Brain pericyte (primary cell): ENCODE data around the gene TMEM156.

Source experiments
- DNase-seq: peaks from one replicate; pipeline ENCODE4 v3.0.0-alpha.2; 2012; ENCODE audit warnings: low read depth, low spot score

The TMEM156 gene, protein sequence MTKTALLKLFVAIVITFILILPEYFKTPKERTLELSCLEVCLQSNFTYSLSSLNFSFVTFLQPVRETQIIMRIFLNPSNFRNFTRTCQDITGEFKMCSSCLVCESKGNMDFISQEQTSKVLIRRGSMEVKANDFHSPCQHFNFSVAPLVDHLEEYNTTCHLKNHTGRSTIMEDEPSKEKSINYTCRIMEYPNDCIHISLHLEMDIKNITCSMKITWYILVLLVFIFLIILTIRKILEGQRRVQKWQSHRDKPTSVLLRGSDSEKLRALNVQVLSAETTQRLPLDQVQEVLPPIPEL

DNA sequence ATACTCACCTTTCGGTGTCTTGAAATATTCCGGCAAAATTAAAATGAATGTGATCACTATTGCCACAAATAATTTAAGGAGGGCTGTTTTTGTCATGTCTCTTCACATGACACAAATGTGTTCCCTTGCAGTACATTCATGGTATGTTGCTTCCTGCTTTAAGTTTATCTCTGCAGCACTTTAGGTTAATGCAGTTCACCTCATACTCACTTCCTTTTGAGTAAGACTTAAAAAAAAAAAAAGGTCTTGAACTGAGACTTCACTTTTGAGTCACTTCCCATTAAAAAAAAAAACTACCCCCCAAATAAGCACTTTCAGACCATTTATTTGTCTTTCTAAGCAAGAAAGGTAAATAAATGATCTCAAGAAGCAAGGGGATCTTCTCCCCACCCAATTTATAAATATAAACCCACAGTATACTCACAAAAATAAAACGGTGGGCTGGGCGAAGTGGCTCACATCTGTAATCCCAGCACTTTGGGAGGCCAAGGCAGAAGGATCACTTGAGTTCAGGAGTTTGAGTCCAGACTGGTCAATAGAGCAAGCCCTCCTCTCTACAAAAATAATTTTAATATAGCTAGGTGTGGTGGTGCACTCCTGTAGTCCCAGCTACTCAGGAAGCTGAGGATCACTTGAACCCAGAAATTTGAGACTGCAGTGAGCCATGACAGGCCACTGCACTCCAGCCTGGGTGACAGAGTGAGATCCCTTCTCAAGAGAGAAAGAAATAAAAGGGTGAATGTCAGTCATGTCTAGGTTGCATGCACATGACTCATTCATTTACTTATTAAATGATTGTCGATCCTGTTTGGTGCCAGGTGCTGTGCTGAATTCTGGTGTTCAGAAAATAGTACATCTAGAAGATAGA, at the start of gene TMEM156:
Gene TMEM156, minus strand, starts transcription at position 192 of the 868 bp plus-strand sequence. Its CDS starts 96 bp downstream, at position 96.
- DNase-seq = no peak

DNA sequence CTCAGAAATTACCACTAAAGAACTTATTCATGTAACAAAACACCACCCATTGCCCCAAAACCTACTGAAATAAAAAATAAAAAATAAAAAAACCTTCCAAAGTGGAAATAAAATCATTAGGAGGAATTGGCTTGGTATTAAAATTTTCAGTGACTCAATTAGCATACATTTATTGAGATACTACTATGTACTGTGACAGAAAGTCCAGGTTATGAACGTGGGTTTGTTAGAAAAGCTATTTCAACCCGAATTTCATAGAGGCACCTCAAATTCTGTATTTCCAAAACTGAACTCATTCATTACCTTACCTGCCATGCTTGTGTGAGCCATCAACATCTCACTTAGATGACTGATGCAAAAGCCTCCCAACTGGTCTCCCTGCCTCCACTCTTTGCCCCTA, 46.6 kb upstream of the TMEM156 start:
- DNase-seq = no peak

DNA sequence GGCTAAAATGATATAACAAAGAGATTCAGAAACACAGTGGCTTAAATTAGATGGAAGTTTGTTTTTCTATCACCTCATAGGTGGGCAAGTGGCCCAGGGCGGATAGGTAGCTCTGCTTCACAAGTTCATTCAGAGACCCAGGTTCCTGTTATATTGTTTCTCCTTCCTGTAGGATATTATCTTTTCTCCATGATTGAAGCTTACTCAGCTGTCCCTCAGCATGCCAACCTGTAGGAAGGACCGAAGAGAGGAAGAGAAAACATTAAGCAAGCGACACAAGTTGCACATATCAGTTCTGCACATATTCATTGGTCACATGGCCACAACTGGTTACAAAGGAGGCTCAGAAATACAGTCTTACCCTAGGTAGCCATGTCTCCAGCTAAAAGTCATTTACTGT, 36.7 kb upstream of the TMEM156 start:
- no peak for DNase-seq

DNA sequence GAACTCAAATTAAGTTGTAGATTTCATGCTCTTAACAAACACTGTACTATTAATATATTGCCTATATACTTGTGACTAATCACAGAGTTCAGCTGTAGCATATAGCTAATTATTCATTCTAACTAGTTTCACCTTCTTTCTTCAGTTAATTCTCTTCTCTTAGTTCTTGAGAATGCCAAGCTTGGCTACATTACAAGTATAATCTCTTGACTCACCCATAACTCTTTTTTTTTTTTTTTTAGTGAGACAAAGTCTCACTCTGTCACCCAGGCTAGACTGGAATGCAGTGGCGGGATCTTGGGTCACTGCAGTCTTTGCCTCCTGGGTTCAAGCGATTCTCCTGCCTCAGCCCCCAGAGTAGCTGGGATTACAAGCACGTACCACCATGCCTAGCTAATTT, 35.2 kb upstream of the TMEM156 start:
- DNase-seq = no peak

DNA sequence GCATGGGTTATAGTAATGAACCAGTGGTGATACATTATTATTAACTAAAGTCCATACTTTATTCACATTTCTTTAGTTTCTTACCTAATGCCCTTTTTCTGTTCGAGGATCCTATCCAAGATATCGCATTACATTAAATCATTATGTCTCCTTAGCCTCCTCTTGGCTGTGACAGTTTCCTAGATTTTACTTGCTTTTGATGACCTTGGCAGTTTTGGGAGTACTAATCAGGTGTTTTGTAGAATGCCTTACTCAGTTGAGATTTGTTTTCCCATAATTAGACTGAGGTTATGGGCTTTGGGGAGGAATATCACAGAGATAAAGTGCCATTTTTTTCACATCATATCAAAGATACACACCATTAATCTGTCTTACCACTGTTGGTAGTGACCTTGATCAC, 34.8 kb upstream of the TMEM156 start:
- no peak for DNase-seq

DNA sequence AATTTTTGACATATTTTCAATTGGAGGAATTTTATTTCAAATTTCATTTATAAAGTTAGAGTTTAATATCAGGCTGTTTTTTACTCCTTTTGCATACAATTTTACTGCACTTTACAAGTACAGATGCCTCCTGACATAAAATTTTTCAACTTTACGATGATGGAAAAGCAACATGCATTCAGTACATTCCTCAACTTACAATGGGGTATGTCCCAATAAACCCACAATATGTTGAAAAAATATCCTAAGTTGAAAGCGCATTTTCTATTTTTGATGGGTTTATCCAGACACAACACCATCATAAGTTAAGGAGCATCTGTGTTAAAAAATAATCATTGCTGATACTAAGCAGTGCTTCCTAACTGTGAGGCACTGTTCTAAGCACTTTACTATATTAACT, 34.2 kb upstream of the TMEM156 start:
- DNase-seq = no peak

DNA sequence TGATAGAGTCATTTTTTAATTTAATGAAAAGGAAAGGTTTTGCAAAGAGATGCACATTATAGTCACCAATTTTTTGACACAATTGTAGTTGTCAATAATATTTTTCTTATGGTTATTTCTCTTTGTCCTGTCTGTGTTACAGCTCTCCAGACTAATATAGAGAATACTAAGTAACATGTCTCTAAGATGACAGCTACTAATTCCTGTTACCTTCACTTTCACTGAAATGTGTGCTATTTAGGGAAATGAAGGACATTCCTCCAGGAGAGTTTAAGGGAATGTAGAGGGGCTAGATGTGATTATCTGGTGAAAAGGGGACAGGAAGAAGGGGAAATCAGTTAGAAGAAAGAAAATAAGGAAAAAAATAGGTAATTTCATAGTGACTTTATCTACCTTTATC, 31.2 kb upstream of the TMEM156 start:
- no peak for DNase-seq

DNA sequence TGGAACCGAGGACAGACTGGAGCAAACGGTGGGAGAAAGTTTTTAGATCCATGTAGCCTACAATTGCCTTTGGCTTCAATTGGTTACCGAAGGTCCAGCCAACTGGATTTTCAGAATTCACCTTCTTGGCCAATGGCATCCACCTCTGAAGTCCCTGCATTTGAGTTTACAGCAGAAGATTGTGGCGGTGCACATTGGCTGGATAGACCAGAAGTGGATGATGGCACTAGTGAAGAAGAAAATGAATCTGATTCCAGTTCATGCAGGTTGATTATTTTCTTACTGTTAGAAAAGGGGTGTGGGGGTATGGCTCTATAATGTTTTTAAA, 30.5 kb upstream of the TMEM156 start:
- no peak for DNase-seq

DNA sequence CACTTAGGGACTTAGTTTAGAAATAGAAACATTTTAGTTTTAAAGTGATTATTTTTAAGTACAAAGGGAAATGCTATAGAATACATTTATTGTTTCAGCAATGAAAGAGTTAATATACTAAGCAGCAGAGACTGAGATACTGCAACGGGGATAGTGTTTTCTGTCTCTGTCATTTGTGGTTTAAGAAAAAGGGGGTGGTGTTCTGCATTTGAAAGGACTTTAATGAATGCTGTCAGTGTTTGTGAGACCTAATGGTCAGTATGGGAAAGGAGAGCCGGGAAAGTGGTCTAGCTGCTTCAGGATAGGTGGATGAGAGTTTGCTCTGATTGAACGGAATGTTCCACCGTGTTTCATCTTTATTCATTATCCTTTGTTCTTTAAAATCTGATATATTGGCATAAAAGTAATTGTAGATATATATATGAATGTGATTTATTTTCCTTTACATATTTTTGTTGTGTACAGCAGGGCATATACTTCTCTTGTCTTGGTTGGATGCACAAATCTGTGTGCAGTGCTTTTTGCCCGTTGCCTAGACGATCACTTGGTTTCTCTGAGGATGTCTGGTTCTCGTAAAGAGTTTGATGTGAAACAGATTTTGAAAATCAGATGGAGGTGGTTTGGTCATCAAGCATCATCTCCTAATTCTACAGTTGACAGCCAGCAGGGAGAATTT, 30.0 kb upstream of the TMEM156 start, which contains the start of gene KLHL5:
Gene KLHL5, plus strand, starts transcription at position 139 of the 676 bp plus-strand sequence. Its CDS starts 421 bp downstream, at position 560.
- no peak for DNase-seq

DNA sequence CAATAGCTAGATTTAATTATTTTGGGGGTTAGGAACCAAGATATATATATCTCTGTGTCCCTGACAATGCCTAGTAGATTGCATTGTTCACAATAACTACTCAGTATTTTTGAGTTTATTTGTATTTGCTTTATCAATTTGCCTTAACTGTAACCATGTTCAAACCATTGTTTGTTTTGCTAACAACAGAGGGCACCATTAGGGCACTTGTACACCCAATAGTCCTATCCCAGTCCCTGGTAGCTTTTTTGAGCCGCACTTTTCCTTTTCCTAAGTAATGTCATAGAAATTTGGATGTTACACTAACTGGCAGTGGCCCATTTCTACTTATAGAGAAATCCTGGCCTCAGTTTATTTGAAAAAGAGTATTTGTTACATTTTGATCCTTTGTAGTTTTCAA, 29.2 kb upstream of the TMEM156 start:
- no peak for DNase-seq

DNA sequence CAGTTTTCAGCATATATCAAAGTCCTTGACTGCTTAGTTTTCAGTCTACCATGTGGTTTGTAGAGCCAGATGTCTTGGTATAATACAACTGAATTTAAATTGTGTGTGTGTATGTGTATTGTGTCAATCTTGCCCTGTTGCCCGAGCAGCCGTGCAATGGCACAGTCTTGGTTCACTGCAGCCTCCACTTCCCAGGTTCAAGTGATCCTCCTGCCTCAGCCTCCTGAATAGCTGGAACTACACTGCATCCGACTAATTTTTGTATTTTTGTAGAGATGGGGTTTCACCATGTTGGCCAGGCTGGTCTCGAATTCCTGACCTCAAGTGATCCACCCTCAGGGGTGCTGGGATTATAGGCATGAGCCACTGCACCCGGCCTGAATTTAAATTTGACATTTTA, 23.8 kb upstream of the TMEM156 start:
- no peak for DNase-seq

DNA sequence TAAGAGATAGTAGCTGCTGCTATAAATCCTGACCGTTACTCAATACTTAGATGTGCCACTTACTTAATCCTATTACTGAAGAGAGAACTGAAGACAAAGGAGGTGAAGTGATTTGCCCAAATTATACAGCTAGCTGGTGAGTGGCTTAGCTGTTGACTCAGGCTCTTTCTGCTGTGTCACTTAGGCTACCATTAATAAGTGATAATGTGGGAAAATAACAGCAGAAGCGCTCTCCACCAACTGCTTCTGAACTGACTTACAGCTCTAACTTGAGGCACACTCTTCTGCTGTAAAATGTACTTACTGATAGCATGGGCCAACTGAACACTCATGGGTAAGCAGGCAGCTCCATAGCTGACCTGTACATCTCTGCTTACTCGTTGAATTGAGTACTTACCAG, 22.3 kb upstream of the TMEM156 start:
- DNase-seq = no peak

DNA sequence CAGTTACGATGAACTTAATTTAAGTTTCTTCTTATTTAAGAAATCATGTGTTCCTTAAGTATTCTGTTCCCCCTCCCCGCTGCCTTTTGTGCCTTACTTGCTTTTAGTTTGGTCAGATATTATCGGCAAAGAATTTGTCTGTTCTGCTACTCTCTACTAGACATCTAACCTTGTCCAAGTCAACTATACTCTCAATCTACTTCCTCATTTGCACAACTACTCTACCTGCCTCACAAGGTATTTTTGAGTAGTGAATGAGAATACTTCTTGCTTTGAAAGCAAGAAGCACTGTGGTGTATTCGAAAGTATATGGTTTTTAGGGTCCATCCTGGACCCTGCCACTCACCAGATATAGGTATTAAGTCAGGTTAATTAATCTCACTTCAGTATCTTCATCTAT, 21.8 kb upstream of the TMEM156 start:
- no peak for DNase-seq

DNA sequence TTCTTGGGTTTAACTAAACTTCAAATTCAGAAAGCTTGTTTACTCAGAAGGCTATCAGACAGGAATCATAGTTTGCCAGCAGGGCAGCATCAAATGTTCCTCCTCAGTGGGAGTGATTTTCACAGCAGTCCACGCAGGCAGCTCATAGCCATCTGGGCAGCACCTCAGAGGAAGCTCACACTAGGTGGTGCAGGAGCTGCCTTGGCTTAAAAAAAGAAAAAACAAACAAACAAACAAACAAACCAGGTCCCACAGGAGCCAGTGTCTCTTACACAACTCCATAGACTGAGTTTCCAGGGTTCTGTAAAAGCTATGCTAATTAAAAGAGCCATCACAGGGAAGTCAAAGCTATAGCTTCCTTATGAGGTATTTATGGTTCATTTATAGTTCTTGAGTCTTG, 19.3 kb upstream of the TMEM156 start:
- DNase-seq = no peak

DNA sequence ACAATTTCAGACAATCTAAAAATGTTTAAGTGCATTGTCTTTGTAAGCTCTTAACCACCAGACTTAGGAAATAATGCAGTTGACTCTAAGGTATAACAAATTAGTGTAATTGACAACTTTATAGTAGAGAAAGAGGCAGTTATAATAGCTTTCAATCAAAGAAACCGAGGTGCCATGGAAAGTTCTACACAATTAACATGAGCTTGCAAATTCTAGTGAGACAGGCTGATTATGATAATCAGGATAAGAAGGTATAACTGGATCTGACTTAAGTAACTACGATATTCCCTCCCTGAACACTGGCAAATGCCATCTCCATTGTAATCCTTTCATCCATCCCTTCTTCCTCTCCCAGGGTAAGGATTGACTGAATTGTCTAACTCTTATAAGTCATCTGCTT, 18.4 kb upstream of the TMEM156 start:
- DNase-seq = no peak

DNA sequence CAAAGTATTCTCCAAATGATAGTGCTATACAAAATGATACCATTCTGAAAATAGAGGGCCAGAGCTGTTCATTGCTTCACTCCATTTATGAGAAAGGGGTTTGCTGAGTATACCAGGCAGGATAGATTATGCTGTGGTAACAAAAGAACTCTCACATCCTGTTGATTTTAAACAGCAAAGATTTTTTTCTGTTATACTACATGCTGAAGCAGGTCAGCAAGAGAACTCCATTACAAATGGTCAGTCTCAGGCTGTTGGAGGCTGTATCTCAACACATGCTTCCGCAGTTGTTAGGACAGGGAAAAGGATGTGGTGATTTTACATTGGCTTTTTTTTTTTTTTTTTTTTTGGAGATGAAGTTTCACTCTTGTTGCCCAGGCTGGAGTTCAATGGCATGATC, 16.1 kb upstream of the TMEM156 start:
- no peak for DNase-seq

DNA sequence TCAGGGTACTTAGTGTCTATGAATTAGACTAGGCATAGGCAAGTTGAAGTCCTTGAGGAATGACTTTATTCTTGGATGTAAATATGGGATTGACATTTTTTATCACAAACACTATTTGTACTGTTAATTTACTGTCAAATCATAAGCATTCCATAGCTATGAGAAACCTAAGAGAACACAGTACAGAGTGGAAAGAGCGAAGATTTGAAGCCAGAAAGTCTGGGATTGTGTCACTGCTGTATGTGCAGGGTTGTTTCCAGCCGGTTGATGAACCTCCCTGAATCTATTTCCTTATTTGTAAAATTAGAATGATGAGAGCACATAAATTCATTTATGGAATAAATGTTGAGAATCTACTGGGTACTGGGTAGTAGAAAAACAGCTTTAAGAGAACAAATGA, 15.5 kb upstream of the TMEM156 start:
- no peak for DNase-seq

DNA sequence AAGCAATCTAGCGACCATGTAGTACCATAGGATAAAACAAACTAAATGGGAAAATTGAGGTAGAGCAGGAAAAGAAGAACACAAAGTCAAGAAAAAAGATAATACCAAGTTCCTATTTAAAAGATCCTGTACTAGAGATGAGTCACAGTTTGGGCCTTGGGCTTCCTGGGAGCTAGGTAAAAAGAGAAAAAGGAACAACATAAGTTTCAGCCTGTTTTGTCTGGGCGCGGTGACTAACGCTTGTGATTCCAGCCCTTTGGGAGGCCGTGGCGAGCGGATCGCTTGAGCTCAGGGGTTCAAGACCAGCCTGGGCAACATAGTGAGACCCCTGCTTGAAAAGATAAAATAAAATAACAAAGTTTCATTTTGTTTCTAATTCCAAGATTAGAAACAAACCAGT, 14.0 kb upstream of the TMEM156 start:
- DNase-seq = no peak

DNA sequence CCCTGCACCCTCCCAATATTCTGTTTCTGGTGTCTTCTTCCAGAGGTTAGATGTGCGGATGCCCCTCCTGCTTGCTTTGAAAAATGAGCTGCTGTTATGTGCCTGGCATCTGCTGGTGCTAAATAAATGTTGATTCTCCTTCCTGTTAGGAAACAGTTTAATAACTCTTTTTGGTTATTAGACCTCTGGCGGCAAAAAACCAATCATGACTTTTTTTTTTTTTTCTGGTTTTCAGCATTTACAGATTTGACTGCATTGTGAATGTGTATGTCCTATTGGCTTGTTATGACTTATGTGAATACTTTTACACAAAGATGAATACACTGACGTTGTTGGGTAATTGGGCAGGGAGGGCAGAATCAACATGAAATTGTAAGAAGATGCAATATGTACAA, 13.6 kb upstream of the TMEM156 start:
- no peak for DNase-seq

DNA sequence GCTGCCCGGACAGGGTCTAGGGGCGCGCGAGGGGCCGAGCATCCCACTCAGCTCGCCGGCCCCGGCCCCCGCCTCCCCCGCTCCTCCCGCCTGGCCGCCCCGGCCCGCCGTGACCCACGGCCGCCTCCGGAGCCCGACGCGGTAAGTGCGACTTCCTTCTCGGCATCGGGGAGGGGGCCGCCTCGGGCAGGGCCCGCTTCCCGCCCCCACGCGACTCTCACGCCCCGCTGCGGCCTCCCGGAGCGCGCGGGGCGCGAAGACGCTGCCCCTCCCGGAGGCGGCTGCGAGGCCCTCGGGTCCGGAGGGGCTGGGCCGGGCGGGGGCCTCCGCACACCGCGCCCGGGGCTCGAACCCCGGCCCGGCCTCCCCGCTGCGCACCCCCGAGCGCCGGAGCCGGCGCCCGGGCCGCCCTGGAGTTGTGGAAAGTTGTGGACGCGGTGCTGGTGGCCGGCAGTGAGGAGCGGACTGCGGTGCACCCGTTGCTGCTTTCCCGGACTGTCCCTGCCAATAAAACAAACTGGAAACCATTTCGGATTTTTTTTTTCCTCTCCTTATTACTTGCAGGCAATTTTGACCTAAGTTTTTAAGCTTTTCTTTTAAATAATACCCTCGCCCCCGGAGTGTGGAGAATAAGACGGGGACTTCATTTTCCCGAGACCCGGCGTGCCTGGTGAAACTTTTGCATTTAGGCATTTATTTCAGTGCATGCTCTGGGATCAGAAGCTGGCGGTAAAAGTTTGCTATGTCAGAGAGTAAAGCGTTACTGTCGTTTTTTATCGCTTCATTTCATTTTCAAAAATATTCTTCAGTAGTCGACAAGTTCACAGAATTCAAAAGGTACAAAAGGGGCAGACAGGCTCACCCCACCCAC, 13.0 kb upstream of the TMEM156 start:
- DNase-seq = no peak

DNA sequence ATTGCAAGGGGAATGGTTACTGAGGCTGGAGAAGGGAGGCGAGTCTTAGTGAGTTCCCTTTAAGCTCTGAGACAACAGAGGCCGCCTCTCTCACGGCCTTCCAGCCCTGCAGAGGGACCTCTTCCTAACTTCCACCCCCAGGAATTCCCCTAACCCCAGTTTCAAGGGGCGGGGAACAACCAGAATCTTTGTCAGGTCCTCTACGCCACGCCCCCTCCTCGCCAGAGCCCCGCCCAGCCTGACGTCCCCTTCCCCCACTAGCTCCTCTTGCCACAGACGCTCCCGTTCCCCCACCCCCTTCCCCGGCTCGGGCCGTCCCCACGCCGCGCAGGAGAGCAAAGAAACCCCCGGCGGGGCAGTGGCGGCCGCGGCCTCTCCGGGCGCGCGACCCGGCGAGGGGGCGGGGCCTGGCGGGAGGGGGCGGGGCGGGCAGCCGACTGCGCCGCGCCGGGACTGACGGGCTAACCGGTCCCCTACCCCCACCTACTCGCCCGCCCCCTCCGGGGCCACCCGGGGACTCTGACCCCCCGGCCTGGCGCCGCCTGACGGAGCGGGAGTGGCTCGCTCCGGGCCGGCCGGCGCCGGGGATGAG, 12.3 kb upstream of the TMEM156 start:
- no peak for DNase-seq
